ENCODE results near the gene HOXA2.

DNA sequence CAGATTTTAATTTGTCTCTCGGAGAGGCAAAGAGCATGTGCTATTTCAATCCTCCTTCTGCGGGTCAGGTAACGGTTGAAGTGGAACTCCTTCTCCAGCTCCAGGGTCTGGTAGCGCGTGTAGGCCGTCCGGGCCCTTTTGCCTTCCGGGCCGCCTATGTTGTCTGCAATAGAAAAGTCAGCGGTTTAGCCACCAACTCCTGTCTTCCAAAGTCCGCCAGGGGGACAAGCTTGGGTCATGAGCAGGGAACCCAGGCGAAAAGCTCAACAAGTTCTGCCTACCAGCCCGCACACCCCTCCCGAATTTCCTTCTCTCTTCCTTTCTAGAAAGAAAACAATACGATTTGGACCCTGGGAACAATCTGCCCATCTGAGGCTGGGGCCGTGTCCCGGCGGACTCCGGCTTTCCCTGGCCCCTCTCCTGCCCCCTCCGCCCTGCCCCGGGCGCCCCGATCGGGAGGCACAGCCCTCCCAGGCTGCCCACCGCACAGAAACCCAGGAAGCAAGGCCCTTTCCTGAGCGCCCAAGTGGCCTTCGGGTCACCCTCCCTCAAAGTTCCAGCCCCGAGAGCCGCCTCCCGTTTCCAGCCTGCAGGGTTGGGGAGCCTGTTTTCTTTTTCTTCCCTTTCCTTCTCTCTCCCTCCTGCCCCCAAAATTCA, 39.6 kb upstream of the HOXA2 start:
- TF ChIP-seq, protein P1, sequence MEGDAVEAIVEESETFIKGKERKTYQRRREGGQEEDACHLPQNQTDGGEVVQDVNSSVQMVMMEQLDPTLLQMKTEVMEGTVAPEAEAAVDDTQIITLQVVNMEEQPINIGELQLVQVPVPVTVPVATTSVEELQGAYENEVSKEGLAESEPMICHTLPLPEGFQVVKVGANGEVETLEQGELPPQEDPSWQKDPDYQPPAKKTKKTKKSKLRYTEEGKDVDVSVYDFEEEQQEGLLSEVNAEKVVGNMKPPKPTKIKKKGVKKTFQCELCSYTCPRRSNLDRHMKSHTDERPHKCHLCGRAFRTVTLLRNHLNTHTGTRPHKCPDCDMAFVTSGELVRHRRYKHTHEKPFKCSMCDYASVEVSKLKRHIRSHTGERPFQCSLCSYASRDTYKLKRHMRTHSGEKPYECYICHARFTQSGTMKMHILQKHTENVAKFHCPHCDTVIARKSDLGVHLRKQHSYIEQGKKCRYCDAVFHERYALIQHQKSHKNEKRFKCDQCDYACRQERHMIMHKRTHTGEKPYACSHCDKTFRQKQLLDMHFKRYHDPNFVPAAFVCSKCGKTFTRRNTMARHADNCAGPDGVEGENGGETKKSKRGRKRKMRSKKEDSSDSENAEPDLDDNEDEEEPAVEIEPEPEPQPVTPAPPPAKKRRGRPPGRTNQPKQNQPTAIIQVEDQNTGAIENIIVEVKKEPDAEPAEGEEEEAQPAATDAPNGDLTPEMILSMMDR (IDR thresholded peaks at IDR 0.05) = peak in 3 of 4 experiments; percentile 44 to 51 (median 51)
- TF ChIP-seq POLR2A (IDR thresholded peaks at IDR 0.05) = peak in 1 of 2 donors; percentile 20
- TF ChIP-seq POLR2AphosphoS5 (IDR thresholded peaks at IDR 0.05) = peak; percentile 10
- TF ChIP-seq EP300 (IDR thresholded peaks at IDR 0.05) = no peak
